HCT116 (cell line): ENCODE measurements around the gene AGPS.

Source experiments
- ATF3 ChIP-seq: IDR thresholded peaks from 2 replicates; pipeline ENCODE4 v1.6.1; 2012
- CTCF ChIP-seq, 3 experiments: fragments of 200-600 bp in 1 of 3; sonication (generic) in 1 of 3; IDR thresholded peaks in 2 of 3; conservative IDR thresholded peaks in 1 of 3; 2 replicates each; pipeline ENCODE4 v1.5.1; 2012 to 2017; ENCODE audit warnings: low read depth in 2 of 3, low read length in 2 of 3, antibody characterized with exemption in 1 of 3, borderline replicate concordance in 1 of 3, control low read depth in 1 of 3, mild to moderate bottlenecking in 1 of 3, mixed read lengths in 1 of 3, mixed run types in 1 of 3, moderate library complexity in 1 of 3; ENCODE audit not compliant: insufficient read depth in 1 of 3
- ELF1 ChIP-seq: IDR thresholded peaks from 2 replicates; pipeline ENCODE4 v1.6.1; 2012; ENCODE audit warnings: low read depth, borderline replicate concordance
- EZH2 ChIP-seq: fragments of 200-600 bp; sonication (generic); IDR thresholded peaks from 2 replicates; pipeline ENCODE4 v1.6.1; 2017; ENCODE audit warnings: antibody characterized with exemption, mixed run types
- EZH2phosphoT487 ChIP-seq: fragments of 200-600 bp; IDR thresholded peaks from 2 replicates; pipeline ENCODE4 v1.6.1; 2018; ENCODE audit warnings: antibody characterized with exemption, borderline replicate concordance
- JUND ChIP-seq: IDR thresholded peaks from 2 replicates; pipeline ENCODE4 v1.6.1; 2012
- POLR2A ChIP-seq: IDR thresholded peaks from 2 replicates; pipeline ENCODE4 v1.7.0; 2011; ENCODE audit warnings: borderline replicate concordance; ENCODE audit not compliant: insufficient read depth, insufficient read length; ENCODE audit errors: extremely low read depth
- POLR2AphosphoS5 ChIP-seq: IDR thresholded peaks from 2 replicates; pipeline ENCODE4 v1.6.1; 2011; ENCODE audit warnings: mild to moderate bottlenecking, low read depth, low read length, moderate library complexity
- RAD21 ChIP-seq: IDR thresholded peaks from 2 replicates; pipeline ENCODE4 v1.6.1; 2012; ENCODE audit warnings: low read depth, mild to moderate bottlenecking
- SP1 ChIP-seq: IDR thresholded peaks from 2 replicates; pipeline ENCODE4 v1.6.1; 2012; ENCODE audit warnings: low read depth
- YY1 ChIP-seq: IDR thresholded peaks from 2 replicates; pipeline ENCODE4 v1.6.1; 2011; ENCODE audit warnings: low read length, low read depth, moderate library complexity, mild to moderate bottlenecking; ENCODE audit not compliant: insufficient replicate concordance; ENCODE audit errors: extremely low read depth
- ZNF274 ChIP-seq: fragments of 200-500 bp; sonication (Bioruptor generic); IDR thresholded peaks from 2 replicates; pipeline ENCODE4 v1.6.1; 2014; ENCODE audit warnings: mild to moderate bottlenecking, low read depth, low read length, inconsistent platforms

- TF ChIP-seq ATF3, result no peak
- TF ChIP-seq CTCF (IDR thresholded peaks at IDR 0.05 in 2 of 3, conservative IDR thresholded peaks at IDR 0.05 in 1 of 3; ENCODE audit: borderline replicate concordance in 1 of 3, insufficient read depth in 1 of 3, low read depth in 2 of 3, low read length in 2 of 3), result no peak
- TF ChIP-seq EZH2, result no peak
- no peak for TF ChIP-seq JUND
- no peak for TF ChIP-seq POLR2AphosphoS5
- no peak for TF ChIP-seq ELF1
- no peak for TF ChIP-seq SP1
- TF ChIP-seq RAD21, result no peak
- TF ChIP-seq POLR2A, result no peak
- TF ChIP-seq ZNF274, result no peak
- TF ChIP-seq YY1, result no peak
- no peak for TF ChIP-seq EZH2phosphoT487
Observed at GRCh38 chr2:177407031-177407430, 14.5 kb downstream of the AGPS start.
